HEK293 (cell line): ENCODE measurements around the gene ZCCHC9.

Source experiments
- CTCF ChIA-PET: fragments of 350-600 bp; formaldehyde crosslinking; extraction: SDS; loops from one replicate; lab custom pipeline; 2021; ENCODE audit warnings: antibody characterized with exemption; lab: Yijun Ruan, JAX
- POLR2A ChIA-PET: fragments of 300-600 bp; formaldehyde crosslinking; extraction: SDS; loops from one replicate; lab custom pipeline; 2020; ENCODE audit warnings: antibody characterized with exemption, inconsistent platforms; lab: Yijun Ruan, JAX
- H3K27ac ChIP-seq: fragments of 200-500 bp; sonication (Bioruptor generic); 2 replicates; pipeline ENCODE4 v1.5.1; 2014; ENCODE audit warnings: low read depth, low read length, control low read depth, inconsistent platforms; ENCODE audit errors: extremely low read depth
- H3K36me3 ChIP-seq, 2 experiments: fragments of 200-500 bp in 1 of 2; sonication (Bioruptor generic) in 1 of 2; 1 replicate in 1 of 2; 2 replicates in 1 of 2; pipeline ENCODE4 v1.5.1; 2014 to 2017; ENCODE audit warnings: inconsistent platforms in 2 of 2, low read length in 2 of 2; ENCODE audit not compliant: control insufficient read depth in 2 of 2, insufficient read depth in 1 of 2
- H3K4me1 ChIP-seq: fragments of 200-500 bp; sonication (Bioruptor generic); 2 replicates; pipeline ENCODE4 v1.5.1; 2014; ENCODE audit warnings: mild to moderate bottlenecking, low read length, inconsistent platforms; ENCODE audit not compliant: control insufficient read depth, insufficient read depth
- H3K4me3 ChIP-seq: 2 replicates; pipeline ENCODE4 v1.5.1; 2011; ENCODE audit warnings: low read depth, mild to moderate bottlenecking, control low read depth, low read length, moderate library complexity
- H3K9me3 ChIP-seq: fragments of 200-500 bp; sonication (Bioruptor generic); 2 replicates; pipeline ENCODE4 v1.5.1; 2014; ENCODE audit warnings: low read depth, low read length, inconsistent platforms; ENCODE audit not compliant: control insufficient read depth, insufficient read depth
- CTCF ChIP-seq: fragments of 450-650 bp; formaldehyde crosslinking; IDR thresholded peaks from 2 replicates; pipeline ENCODE4 v1.5.1; 2016; ENCODE audit warnings: missing biosample characterization, missing genetic modification characterization
- GFI1B ChIP-seq: fragments of 450-650 bp; formaldehyde crosslinking; IDR thresholded peaks from 2 replicates; pipeline ENCODE4 v1.5.1; 2016; ENCODE audit warnings: missing biosample characterization, missing genetic modification characterization
- HOXC10 ChIP-seq: sonication (generic); formaldehyde crosslinking; IDR thresholded peaks from 2 replicates; pipeline ENCODE4 v1.8.1; 2023; ENCODE audit warnings: mild to moderate bottlenecking, missing genetic modification reagents
- KLF1 ChIP-seq: fragments of 450-650 bp; formaldehyde crosslinking; IDR thresholded peaks from 2 replicates; pipeline ENCODE4 v1.5.1; 2016; ENCODE audit warnings: missing biosample characterization, missing genetic modification characterization
- PRDM1 ChIP-seq: fragments of 450-650 bp; formaldehyde crosslinking; IDR thresholded peaks from 2 replicates; pipeline ENCODE4; 2016; ENCODE audit warnings: missing biosample characterization, missing genetic modification characterization
- SP7 ChIP-seq: fragments of 450-650 bp; formaldehyde crosslinking; IDR thresholded peaks from 2 replicates; pipeline ENCODE4 v1.5.1; 2016; ENCODE audit warnings: missing biosample characterization, missing genetic modification characterization
- TRIM28 ChIP-seq: IDR thresholded peaks from 2 replicates; pipeline ENCODE4 v1.6.1; 2011; ENCODE audit warnings: low read length, control low read depth, borderline replicate concordance
- ZEB2 ChIP-seq: fragments of 450-650 bp; formaldehyde crosslinking; IDR thresholded peaks from 2 replicates; pipeline ENCODE4 v1.5.1; 2016; ENCODE audit warnings: missing biosample characterization, missing genetic modification characterization
- ZNF155 ChIP-seq: fragments of 450-650 bp; formaldehyde crosslinking; IDR thresholded peaks from 2 replicates; pipeline ENCODE4 v1.5.1; 2016; ENCODE audit warnings: missing biosample characterization, missing genetic modification characterization
- ZNF221 ChIP-seq: fragments of 450-650 bp; formaldehyde crosslinking; IDR thresholded peaks from 2 replicates; pipeline ENCODE4 v1.5.1; 2017; ENCODE audit warnings: missing biosample characterization, missing genetic modification characterization, borderline replicate concordance
- ZNF248 ChIP-seq: fragments of 450-650 bp; formaldehyde crosslinking; IDR thresholded peaks from 2 replicates; pipeline ENCODE4 v1.5.1; 2017; ENCODE audit warnings: missing biosample characterization, missing genetic modification characterization
- ZNF433 ChIP-seq: fragments of 450-650 bp; formaldehyde crosslinking; IDR thresholded peaks from 2 replicates; pipeline ENCODE4 v1.5.1; 2016; ENCODE audit warnings: missing biosample characterization, missing genetic modification characterization, low read depth
- ZNF529 ChIP-seq: fragments of 450-650 bp; formaldehyde crosslinking; IDR thresholded peaks from 2 replicates; pipeline ENCODE4 v1.5.1; 2017; ENCODE audit warnings: missing genetic modification characterization, missing biosample characterization; ENCODE audit not compliant: insufficient replicate concordance
- ZNF571 ChIP-seq: fragments of 450-650 bp; formaldehyde crosslinking; IDR thresholded peaks from 2 replicates; pipeline ENCODE4 v1.5.0; 2017; ENCODE audit warnings: missing biosample characterization, missing genetic modification characterization
- ZNF626 ChIP-seq: fragments of 450-650 bp; sonication (Bioruptor Pico); formaldehyde crosslinking; IDR thresholded peaks from 2 replicates; pipeline ENCODE4 v1.5.1; 2018; ENCODE audit warnings: missing biosample characterization, missing genetic modification characterization, inconsistent platforms
- ZNF707 ChIP-seq: fragments of 450-650 bp; formaldehyde crosslinking; IDR thresholded peaks from 2 replicates; pipeline ENCODE4 v1.5.1; 2016; ENCODE audit warnings: missing biosample characterization, missing genetic modification characterization
- ZNF747 ChIP-seq: fragments of 450-650 bp; formaldehyde crosslinking; IDR thresholded peaks from 2 replicates; pipeline ENCODE4 v1.5.1; 2016; ENCODE audit warnings: missing biosample characterization, missing genetic modification characterization
- ZNF785 ChIP-seq: fragments of 450-650 bp; formaldehyde crosslinking; IDR thresholded peaks from 2 replicates; pipeline ENCODE4 v1.5.1; 2016; ENCODE audit warnings: missing biosample characterization, missing genetic modification characterization
- ZSCAN18 ChIP-seq: fragments of 450-650 bp; formaldehyde crosslinking; IDR thresholded peaks from 2 replicates; pipeline ENCODE4 v1.5.1; 2016; ENCODE audit warnings: missing biosample characterization, missing genetic modification characterization
- ZSCAN30 ChIP-seq: fragments of 450-650 bp; IDR thresholded peaks from 2 replicates; pipeline ENCODE4 v1.5.1; 2018; ENCODE audit warnings: missing biosample characterization, mild to moderate bottlenecking, missing genetic modification characterization, moderate library complexity
- TF ChIP-seq, protein P1 (sequence below): fragments of 450-650 bp; formaldehyde crosslinking; IDR thresholded peaks from 2 replicates; pipeline ENCODE4 v1.5.1; 2016; ENCODE audit warnings: missing biosample characterization, missing genetic modification characterization

The ZCCHC9 gene

DNA sequence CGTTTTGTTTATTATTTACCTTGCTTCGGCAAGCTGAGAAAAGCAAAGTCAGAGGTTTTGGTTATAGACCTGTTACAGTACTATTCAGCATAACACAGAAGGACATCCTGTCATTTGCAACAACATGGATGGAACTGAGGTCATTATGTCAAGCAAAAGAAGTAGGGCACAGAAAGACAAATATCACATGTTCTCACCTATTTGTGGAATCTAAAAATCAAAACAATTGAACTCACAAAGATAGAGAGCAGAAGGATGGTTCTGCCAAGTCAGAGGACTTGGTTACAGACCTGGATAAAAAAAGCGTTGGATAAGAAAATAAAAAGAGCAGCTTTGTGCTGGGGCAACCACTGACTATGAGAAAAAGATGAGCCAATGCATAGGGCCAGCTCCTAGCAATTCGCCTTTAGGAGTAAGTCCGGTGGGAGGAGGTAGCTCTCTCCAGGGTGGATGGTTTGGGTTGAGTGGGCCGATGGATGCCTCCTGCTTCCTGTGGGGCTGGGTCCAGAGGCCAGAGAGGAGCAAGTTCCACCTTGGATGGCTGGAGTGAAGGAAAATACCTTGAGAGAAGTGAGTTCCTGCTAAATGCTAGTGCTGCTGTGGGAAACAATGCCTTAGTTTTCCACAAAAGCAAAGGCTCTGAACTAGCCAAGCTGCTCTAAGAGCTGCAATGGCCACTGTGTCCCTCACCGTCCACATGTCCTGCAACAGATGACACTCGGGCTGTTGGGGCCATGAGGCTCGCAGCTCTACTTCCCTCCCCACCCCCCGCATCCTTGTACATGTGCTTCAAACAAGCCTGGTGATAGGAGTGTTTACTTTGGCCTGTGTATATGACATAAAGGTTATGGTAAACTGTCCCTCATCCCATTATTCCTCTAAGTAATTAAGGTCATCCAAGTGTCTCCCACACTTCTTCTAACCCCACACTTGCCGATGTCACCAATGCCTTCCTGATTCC is 54.2 kb downstream of the ZCCHC9 start:
- H3K4me3 ChIP-seq: no peak overlapping the region
- 0 out of 2 replicates have a peak, but pooled peaks cover 2% of the 10 kb centered on the region for H3K4me1 ChIP-seq
- no peaks in the 10 kb centered on the region for H3K9me3 ChIP-seq
- TF ChIP-seq ZEB2 (tag by site-specific recombination) (no peak), ZSCAN18 (tag by site-specific recombination) (no peak), ZNF785 (tag by site-specific recombination) (no peak), ZSCAN30 (tag by site-specific recombination) (no peak), ZNF529 (tag by site-specific recombination) (no peak), ZNF707 (tag by site-specific recombination) (no peak), KLF1 (no peak), GFI1B (no peak), PRDM1 (no peak), ZNF626 (tag by site-specific recombination) (no peak), ZNF747 (tag by site-specific recombination) (no peak), ZNF155 (no peak), ZNF221 (tag by site-specific recombination) (no peak), HOXC10 (no peak), SP7 (tag by site-specific recombination) (no peak), ZNF571 (no peak)
- TF ChIP-seq, protein P1, sequence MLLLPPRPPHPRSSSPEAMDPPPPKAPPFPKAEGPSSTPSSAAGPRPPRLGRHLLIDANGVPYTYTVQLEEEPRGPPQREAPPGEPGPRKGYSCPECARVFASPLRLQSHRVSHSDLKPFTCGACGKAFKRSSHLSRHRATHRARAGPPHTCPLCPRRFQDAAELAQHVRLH (tag by site-specific recombination): no peak
- CTCF ChIA-PET: interaction anchor here (0.6 kb wide), 2 partner anchors 12 to 99 kb away, joined by 3 read pairs; no protein-coding TSS in a partner anchor
- no peak overlapping the region for H3K27ac ChIP-seq
- POLR2A ChIA-PET: no interaction called here
- H3K36me3 ChIP-seq: no peaks in the 10 kb centered on the region

DNA sequence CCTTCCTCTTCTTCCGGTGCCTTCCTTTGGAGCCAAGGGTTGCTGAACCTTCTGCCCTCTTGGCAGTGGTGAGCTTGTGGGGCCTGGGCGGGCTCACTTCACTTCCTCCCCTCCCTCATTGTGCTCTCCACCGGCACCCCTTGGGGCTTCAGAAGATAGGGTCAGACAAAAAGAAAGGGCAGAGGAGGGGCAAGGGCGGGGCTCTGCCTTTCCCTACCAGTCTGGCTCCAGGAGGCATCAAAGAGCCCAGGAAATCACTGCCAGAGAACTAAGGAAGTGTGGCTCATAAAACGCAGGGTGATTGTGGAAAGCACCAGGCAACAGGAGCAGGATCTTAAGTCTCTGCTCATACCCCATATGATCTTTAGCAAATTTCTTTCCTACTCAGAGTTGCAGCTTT is 57.7 kb downstream of the ZCCHC9 start:
- Histone ChIP-seq H3K4me1 (0 out of 2 replicates have a peak, but pooled peaks cover 2% of the 10 kb centered on the region), H3K27ac (no peak overlapping the region), H3K36me3 (no peaks in the 10 kb centered on the region), H3K4me3 (no peak overlapping the region), H3K9me3 (no peaks in the 10 kb centered on the region)
- ChIA-PET CTCF (interaction anchor here (0.6 kb wide), 1 partner anchor 41 kb away, joined by 5 read pairs; no protein-coding TSS in a partner anchor), POLR2A (no interaction called here)
- TF ChIP-seq CTCF (no peak), TRIM28 (no peak), GFI1B (peak; percentile 20; the same call in 1 of the 2 replicates), SP7 (tag by site-specific recombination) (no peak), ZNF433 (tag by site-specific recombination) (no peak), ZNF248 (tag by site-specific recombination) (no peak)
